Measurements from ENCODE around the gene SLC7A1.

DNA sequence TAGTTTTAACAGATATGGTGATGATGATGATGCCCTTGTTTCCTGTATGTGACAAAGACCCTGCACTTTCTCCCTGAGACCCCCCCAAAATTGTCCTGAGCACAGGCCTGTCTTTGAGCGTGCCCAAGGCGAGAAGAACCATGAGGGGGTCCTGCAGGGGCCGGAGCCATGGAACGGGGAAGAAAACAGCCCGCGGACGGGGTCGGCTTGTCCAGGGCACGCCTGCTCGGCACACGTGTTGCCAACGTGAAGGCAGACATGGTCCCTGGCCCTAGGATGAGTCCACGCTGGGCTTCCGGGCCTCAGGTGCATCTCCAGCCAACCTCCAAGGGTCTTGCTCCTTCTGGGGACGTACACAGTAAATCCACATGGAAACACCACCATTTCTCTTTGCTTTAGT is 90.8 kb downstream of the SLC7A1 start:
- TF ChIP-seq POLR2A (IDR thresholded peaks at IDR 0.05) = no peak
- TF ChIP-seq, protein P1, sequence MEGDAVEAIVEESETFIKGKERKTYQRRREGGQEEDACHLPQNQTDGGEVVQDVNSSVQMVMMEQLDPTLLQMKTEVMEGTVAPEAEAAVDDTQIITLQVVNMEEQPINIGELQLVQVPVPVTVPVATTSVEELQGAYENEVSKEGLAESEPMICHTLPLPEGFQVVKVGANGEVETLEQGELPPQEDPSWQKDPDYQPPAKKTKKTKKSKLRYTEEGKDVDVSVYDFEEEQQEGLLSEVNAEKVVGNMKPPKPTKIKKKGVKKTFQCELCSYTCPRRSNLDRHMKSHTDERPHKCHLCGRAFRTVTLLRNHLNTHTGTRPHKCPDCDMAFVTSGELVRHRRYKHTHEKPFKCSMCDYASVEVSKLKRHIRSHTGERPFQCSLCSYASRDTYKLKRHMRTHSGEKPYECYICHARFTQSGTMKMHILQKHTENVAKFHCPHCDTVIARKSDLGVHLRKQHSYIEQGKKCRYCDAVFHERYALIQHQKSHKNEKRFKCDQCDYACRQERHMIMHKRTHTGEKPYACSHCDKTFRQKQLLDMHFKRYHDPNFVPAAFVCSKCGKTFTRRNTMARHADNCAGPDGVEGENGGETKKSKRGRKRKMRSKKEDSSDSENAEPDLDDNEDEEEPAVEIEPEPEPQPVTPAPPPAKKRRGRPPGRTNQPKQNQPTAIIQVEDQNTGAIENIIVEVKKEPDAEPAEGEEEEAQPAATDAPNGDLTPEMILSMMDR (IDR thresholded peaks at IDR 0.05) = no peak
